Measurements from ENCODE around the gene PRKACB.

DNA sequence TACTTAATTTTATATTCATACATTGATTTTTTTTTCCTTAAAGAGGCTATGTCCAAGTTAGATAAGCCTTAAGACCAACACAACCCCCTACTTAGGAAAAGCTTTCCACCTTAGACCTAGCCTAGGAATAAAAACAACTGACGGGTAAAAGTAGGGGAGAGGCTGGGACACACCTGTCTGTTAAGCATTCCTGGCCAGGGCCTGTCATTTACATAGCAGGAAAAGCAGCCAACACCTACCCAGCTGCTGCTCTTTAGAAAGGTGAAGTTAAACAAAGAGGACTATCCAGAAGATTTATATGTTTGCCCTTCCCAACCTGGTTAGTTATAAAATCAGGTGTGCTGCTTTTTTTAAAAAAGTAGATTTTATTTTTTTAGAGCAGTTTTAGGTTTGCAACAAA, 128.3 kb downstream of the PRKACB start:
- TF ChIP-seq, protein P1, sequence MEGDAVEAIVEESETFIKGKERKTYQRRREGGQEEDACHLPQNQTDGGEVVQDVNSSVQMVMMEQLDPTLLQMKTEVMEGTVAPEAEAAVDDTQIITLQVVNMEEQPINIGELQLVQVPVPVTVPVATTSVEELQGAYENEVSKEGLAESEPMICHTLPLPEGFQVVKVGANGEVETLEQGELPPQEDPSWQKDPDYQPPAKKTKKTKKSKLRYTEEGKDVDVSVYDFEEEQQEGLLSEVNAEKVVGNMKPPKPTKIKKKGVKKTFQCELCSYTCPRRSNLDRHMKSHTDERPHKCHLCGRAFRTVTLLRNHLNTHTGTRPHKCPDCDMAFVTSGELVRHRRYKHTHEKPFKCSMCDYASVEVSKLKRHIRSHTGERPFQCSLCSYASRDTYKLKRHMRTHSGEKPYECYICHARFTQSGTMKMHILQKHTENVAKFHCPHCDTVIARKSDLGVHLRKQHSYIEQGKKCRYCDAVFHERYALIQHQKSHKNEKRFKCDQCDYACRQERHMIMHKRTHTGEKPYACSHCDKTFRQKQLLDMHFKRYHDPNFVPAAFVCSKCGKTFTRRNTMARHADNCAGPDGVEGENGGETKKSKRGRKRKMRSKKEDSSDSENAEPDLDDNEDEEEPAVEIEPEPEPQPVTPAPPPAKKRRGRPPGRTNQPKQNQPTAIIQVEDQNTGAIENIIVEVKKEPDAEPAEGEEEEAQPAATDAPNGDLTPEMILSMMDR (conservative IDR thresholded peaks at IDR 0.05 in 1 of 2, IDR thresholded peaks at IDR 0.05 in 1 of 2; ENCODE audit: extremely low read depth in 1 of 2, insufficient read depth in 1 of 2, low read depth in 1 of 2, low read length in 2 of 2), result no peak
- TF ChIP-seq EZH2 (IDR thresholded peaks at IDR 0.05; ENCODE audit: borderline replicate concordance, low read length), result no peak

Data from mammary epithelial cell (primary cell).